HuH-7 (cell line): ENCODE data around the gene TIMM9.
"Not testable (repeated sequence)": the region's sequence is repeated elsewhere in the genome, so short reads cannot be mapped to it uniquely, and the experiment has no call there.

ENCODE experiments used
- DNase-seq: peaks from one replicate; pipeline ENCODE4 v3.0.0; 2011; ENCODE audit warnings: low spot score

Gene TIMM9

GRCh38 chr14:58398495-58398894, 28.8 kb downstream of the TIMM9 start:
- no peak for DNase-seq

- DNase-seq: no peak
Measured at GRCh38 chr14:58397156-58397555, 30.2 kb downstream of the TIMM9 start.

DNA sequence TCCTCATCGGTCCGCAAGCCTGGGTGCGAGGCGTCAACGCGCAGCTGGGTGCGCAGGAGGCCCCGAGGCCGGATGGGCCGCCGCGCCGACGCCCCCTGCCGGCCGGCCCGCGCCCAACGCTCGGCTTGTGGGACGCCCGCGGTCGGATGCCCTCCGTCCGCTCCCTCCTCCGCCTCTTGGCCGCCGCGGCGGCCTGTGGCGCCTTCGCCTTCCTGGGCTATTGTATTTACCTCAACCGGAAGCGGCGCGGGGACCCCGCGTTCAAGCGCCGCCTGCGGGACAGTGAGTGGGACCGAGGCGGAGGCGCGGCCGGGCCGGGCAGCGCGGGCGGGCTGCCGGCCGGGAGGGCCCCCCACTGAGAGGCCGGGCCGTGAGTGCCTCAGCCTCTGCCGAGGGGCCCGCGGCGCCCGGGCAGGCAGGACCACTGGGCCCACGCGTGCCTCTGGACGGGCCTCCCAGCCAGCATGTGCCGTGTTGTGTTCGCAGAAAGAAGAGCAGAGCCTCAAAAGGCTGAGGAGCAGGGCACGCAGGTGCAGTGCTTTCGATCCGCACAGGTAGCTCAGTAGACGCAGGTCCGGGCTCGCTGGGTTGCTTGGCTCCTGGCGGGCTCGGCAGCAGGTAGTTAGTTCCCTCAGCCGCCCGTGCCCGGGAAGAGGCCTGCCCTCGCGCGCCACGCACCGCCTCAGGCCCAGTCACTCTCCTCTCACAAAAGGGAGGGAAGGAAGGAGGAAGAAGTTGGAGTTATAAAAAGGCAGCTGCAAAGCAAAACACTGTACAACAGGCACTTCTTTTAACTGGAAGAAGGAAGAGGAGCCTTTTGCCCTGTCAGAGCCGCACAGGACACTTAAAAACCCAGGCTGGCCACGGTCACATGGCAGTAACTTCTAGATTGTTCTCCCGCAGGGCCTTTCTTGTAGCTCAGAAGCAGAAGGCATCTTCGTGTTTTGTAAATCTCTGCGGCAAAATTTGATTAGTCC, 31.2 kb downstream of the TIMM9 start, which contains the start of gene TOMM20L:
Gene TOMM20L (plus strand): TSS at position 119 of the 977 bp plus-strand sequence. CDS start 28 bp downstream, at position 147.
- DNase-seq: peak; percentile 87

- DNase-seq: no peak
Measured at GRCh38 chr14:58395562-58395811, 31.8 kb downstream of the TIMM9 start.

GRCh38 chr14:58390830-58391229, 36.5 kb downstream of the TIMM9 start:
- no peak for DNase-seq

DNA sequence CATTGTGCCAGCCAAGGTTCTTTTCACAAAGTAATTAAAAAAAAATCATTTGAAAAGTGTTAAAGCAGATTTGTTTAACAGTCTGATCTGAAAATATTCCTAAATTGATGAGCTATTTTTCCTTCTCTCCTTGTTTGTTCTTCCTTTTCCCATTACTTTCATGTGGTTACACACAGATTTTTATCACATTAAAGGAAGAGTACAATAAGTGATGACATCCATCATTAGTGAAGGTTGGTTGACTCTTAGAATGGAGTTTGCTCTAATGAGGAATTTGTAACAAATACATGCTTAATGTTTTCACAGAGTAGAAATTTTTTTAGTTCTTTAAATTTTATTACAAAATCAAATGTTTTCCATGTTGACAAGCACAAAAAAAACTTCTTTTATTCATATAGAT, 50.5 kb downstream of the TIMM9 start:
- no peak for DNase-seq

- DNase-seq: no peak
Measured at GRCh38 chr14:58368956-58369355, 58.4 kb downstream of the TIMM9 start.

GRCh38 chr14:58367296-58367695, 60.0 kb downstream of the TIMM9 start:
- DNase-seq: no peak

GRCh38 chr14:58364316-58364715, 63.0 kb downstream of the TIMM9 start:
- no peak for DNase-seq

- DNase-seq: peak; percentile 18
Measured at GRCh38 chr14:58362798-58363412, 64.4 kb downstream of the TIMM9 start.

DNA sequence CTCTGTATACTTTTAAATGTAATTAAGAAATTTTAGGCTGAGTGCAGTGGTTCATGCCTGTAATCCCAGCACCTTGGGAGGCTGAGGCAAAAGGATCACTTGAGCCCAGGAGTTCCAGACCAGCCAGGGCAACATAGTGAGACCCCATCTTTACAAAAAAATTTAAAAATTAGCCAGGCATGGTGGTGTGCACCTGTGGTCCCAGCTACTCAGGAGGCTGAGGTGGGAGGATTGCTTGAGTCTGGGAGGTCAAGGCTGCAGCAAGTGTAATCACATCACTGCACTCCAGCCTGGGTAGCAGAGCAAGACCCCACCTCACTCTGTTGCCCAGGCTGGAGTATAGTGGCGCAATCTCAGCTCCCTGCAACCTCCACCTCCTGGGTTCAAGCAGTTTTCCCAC, 65.1 kb downstream of the TIMM9 start:
- DNase-seq: not testable (repeated sequence)
